HPDE6-E6E7 (cell line): ENCODE measurements around the gene BAG3.
"Not testable (repeated sequence)": the region's sequence is repeated elsewhere in the genome, so short reads cannot be mapped to it uniquely, and the experiment has no call there.

Source experiments
- DNase-seq: peaks from one replicate; pipeline ENCODE4 v3.0.0; 2011; ENCODE audit warnings: missing footprints; ENCODE audit errors: extremely low spot score

The BAG3 gene

GRCh38 chr10:119693262-119693957 is 42.2 kb downstream of the BAG3 start:
- no peak for DNase-seq

GRCh38 chr10:119694608-119695007 is 43.4 kb downstream of the BAG3 start:
- no peak for DNase-seq

DNA sequence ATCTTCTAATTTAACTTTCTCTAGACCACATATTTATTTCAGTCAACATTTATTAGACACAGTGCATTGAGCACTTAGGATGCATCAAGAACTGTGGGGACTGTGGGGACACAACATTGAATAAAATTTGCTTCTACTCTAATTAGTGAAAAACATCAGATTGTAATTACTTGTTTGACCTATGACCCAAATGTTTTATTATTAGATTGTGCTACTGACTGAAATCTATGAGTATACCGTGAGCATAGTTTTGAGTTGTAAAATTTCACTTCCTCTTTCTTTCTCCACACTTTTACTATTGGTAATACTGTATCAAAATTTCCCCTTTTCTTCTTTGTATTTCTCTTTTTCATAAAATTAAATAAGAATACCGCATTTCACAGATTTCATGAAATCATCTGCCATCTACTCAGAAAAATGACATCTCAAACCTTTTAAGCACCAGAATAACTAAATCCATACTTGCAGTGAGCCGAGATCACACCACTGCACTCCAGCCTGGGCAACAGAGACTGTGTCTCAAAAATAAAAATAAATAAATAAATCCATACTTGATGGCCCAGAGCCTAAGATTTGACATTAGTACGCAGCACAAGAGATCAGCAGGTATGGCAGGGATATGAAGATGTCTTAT is 49.3 kb downstream of the BAG3 start:
- no peak for DNase-seq

DNA sequence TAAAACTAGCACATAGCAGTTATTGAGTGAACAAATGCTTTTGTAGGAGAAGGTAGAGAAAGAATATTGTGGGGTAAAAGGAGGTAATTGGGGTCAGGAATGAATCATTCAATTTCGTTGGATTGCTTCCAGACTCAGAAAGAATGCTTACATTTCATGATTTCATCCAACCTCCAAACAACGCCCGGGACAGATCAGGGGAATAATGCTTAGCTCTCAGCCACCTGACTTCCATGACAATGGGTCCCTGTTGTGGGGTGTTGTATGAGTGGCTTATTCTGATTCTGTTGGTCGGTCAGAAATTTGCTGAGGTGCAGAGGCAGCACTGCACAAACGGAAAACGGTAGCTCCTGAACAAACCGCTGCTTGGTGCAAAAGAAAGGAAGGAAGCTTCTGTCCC is 50.7 kb downstream of the BAG3 start:
- DNase-seq: no peak

DNA sequence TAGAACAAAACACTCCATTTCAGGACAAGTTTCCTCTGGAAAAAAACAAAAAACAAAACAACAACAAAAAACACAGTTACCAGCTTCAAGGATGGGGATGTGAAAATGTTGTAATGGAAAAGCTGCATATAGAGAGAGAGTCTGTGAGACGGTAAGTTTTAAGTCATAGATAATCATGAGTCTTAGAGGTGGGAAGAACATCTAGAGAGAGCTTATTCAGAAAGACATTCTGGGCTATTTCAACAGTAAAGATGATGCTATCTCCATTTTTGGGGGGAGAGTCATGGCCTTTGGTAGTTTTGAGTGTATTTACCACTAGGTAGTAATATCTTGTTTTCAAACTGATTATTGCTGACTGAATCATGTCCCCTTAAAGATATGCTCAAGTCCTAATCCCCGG is 51.4 kb downstream of the BAG3 start:
- DNase-seq: no peak

GRCh38 chr10:119703903-119704508 is 52.8 kb downstream of the BAG3 start:
- DNase-seq: no peak

DNA sequence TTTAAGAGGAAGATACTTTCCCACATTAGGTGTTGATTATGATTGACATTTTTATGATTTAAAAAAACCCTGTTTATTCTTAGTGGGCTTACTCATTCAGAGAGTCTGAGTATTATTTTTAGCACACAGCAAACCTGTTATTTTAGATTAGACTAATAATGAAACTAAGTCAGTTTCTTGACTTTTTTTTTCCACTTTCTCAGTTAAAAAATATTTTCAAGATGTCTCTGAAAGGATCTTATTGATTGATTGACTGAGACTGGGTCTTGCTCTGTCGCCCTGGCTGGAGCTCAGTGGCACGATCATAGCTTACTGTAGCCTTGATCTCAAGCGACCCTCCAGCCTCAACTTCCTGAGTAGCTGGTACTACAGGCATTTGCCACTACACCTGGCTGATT is 54.3 kb downstream of the BAG3 start:
- no peak for DNase-seq

DNA sequence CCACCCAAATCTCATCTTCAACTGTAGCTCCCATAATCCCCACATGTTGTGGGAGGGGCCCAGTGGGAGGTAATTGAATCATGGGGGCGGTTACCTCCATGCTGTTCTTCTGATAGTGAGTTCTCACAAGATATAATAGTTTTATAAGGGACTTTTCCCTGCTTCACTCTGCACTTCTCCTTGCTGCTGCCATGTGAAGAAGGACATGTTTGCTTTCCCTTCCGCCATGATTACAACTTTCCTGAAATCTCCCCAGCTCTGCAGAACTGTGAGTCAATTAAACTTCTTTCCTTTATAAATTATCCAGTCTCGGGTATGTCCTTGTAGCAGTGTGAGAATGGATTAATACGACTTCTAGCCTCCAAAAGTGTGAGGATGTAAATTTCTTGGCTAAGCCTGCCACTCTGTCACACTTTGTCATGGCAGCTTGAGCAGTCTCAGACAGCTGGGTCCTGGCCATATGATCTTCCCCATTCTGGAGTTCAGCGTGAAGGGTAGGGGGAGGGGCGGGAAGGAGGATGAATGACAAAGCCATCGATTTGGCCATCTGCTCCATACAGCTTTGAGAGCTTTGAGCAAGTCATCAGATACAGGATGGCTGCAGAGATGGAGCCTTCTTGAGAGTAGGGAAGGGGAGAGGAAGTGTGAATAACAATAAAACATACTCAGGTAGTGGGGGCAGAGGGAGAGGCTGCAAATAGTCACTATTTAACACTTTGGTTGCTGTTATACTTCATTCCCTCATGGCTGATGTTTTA is 55.5 kb downstream of the BAG3 start:
- DNase-seq: no peak

- not testable (repeated sequence) for DNase-seq
Observed at GRCh38 chr10:119707331-119707730, 56.2 kb downstream of the BAG3 start.

DNA sequence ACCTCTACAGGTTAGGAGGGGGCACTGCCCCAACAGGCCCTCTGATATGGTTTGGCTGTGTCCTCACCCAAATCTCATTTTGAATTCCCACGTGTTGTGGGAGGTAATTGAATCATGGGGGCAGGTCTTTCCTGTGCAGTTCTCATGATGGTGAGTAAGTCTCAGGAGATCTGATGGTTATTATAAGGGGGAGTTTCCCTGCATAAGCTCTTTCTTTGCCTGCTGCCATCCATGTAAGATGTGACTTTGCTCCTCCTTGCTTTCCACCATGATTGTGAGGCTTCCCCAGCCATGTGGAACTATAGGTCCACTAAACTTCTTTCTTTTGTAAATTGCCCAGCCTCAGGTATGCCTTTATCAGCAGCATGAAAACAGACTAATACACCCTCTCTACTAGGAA is 59.8 kb downstream of the BAG3 start:
- not testable (repeated sequence) for DNase-seq

- DNase-seq: no peak
Observed at GRCh38 chr10:119713744-119714483, 62.7 kb downstream of the BAG3 start.

DNA sequence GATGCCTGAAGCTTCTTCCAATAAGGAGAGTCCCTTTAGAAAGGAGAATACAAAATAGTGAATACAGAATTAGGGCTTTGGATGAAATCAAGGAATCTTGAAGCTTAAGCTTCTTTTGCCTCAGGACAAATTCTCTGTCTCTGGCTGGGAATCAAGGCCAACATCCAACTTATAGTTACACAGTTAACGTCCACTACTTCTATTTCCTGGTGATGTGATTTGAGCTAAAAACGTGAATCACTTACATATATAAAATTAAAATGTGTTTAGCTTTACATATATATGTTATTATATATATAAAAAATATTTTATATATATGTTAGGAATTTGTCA is 63.3 kb downstream of the BAG3 start:
- DNase-seq: no peak

DNA sequence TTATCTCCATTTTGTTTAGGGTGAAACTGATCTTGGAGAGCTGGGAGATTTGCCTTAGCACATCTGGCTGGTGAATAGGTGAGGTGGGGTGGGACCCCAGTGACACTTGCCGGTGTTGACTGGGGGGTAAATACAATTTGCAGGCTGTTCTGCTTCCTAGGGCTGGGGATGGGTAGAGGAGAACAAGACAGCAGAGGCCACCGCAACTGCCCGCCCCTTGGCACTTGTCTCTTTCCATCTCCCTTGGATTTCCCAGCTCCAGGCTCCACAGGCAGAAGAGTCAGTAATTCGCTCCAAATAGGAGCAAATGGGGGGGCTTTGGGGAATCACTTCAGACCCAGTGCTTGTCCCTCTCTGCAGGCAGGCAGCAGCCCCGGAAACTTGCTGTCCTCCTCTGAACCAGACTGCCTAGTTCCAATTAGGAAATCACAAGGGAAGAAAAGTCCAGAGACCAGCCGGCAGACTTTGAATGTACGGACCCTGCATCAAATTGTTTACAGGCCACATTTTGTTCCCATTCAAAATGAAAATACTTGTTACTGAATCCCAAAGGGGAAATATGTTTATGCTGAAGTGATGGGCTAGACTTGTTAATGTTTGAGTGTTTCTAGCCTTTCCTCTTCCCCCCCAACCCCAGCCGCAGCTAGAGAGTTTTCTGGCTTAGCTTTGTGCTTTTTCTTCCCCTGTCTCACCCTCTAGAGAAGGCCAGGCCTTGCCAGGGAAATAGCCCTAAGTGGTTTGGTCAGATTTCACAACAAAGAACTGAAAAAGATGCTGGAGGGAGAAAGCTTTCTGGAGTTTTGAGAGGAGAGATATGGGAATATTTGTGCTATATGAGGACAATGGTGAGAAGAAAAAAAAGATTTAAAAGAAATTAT is 64.7 kb downstream of the BAG3 start:
- DNase-seq: no peak

DNA sequence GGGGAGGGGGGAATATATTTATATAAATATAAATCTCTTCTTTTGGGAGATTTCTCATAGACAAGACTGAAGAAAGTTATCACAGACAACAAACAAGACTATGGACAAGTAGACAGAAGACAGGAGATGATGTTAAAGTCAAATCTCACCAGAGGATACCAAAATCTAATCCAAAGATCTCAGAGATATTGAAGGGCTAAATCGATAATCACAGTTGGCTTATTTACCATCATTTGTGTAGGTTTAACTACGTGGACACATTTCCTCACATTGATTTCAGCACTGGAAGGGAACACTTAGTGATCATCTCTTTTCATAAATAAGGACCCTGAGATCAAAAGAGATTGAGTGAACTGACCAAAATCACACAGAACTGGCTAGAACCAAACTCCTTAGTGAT is 72.0 kb downstream of the BAG3 start:
- no peak for DNase-seq

DNA sequence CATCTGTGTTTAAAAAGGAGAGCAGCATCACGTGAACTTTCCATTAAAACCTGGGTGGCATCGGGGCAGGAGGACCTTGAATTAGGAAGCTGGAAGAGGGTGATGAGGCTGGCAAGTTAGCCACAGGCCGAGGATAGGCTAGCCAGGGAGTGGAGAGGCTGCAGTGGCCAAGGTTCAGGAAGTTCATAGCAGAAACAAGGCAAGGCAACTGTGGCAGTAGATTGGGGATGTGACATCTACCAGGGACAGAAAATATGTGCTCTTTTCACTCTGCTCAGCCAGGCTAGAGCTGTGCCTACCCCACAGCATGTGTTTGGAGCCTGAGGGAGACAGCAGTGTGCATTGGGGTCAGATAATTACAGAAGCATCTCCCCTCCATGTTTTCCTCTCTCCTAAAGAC is 72.4 kb downstream of the BAG3 start:
- DNase-seq: no peak

DNA sequence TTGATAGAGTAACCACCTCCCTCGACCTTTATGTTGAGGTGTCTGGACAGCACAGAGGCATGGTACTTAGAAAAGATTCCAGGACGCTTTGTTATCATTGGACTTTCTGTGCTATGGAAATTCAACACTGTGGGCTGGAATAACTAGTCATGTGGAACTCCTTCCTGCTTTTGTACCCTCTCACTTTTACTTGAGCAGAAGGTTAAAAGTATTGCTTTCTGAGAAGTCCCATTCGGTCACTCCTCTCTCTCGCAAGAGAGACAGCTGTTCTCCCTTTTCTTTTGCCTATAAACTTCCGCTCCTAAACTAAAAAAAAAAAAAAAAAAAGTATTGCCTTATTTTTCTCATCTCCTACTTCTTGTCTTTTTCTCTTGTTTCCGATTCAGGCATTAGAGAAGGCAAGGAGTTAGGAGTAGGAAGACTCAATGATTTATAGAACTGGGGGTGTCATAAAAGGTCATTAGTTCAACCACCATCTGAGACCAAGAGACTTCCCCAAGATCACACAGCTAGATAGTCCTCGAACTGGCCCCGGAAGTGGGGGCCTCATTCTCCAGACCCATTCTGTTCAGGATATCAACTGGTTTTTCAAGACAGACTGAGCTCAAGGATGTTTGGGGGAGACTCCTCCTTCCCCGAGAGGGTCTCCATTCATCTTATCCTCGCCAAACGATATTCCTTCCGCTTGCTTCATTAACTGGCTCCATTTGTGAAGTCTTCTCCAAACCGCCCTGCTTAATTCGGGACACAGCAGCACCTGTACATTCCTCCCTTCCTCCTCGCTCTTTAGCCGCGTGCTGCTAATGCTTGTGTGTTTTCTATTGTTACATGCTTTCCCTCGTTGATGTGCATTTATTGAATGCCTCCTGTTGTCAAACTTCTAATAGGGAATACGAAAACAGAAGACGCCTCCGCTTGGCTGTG is 73.7 kb downstream of the BAG3 start:
- no peak for DNase-seq

GRCh38 chr10:119725517-119725827 is 74.3 kb downstream of the BAG3 start:
- DNase-seq: no peak

DNA sequence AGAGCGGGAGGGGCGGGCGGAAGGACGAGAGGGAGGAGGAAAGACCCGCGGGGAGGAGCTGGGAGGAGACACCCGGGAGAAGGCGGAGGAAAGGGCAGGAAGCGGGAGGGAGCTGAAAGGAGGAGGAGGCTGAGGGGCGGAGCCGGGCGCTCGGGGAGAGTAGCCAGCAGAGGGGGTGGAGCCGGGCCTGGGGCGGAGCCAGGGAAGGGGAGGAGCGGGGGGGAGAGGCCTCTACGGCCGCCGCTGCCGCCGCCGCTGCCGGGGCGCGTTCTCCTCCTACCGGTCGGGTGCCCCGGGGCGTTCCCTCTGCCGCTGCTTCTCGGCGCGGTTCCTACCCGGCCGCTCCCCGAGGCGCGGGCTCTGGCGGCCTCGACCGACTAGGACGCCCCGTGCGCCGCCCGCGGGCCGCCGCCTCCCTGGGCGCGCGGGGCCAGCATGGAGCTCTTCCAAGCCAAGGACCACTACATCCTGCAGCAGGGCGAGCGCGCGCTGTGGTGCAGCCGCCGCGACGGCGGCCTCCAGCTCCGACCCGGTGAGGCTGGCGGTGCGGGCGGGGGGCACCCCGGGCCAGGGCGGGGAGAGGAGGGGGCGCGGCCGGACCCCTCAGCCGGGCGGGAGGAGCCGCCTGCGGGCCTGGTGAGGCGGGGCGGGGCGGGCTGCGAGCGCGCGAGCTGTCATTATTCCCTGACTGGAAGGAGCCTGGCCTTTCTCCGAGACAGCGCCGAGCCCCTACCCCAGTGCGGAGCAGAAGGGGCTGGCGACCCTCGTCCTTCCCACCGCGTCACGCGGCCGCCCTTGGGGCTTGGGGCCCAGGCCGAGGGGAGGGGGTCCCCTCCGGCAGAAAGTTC is 74.9 kb downstream of the BAG3 start, which contains the start of gene INPP5F:
Gene INPP5F, plus strand, starts transcription at position 223 of the 848 bp plus-strand sequence. Its CDS starts 213 bp downstream, at position 436.
- peak; percentile 97 for DNase-seq

GRCh38 chr10:119726676-119727261 is 75.6 kb downstream of the BAG3 start:
- no peak for DNase-seq
